Measurements from ENCODE around the gene PHAF1. TPM values are rescaled to one million over a fixed set of nuclear protein-coding genes. Genes with fewer than 3 reads are reported as not detected.

Gene PHAF1
- total RNA-seq, 2 experiments from 2014 or later = 11.3 to 14.0 TPM

- peak within 1 kb of the TSS; percentile 66 for H3K4me3 Mint-ChIP-seq
- H3K4me1 Mint-ChIP-seq (ENCODE audit: low read depth) = peaks cover 16% of the 10 kb centered on the region
- no peak within 1 kb of the TSS for H3K27ac Mint-ChIP-seq
- CTCF ChIA-PET = interaction anchor here (0.9 to 7.1 kb wide), 14 partner anchors 9 to 231 kb away, joined by 3 to 71 read pairs (median 11); partner anchors contain the start of genes FBXL8, NOL3, TMEM208 and TRADD
- peak; percentile 97 for ATAC-seq
- TF ChIP-seq CTCF (IDR thresholded peaks at IDR 0.05) = no peak
- POLR2A ChIA-PET = interaction anchor here (1.0 to 2.0 kb wide), 3 partner anchors 9 to 74 kb away, joined by 3 to 13 read pairs (median 4); partner anchors contain the start of gene PHAF1
- peak; percentile 97 for DNase-seq
- peaks cover 20% of the 10 kb centered on the region for H3K27me3 Mint-ChIP-seq
- H3K9me3 Mint-ChIP-seq = no peaks in the 10 kb centered on the region
- intact Hi-C loops (cut with micrococcal nuclease) = loop anchor here (10.0 kb wide), 1 partner anchor 209 kb away; no protein-coding TSS in a partner anchor
- H3K36me3 Mint-ChIP-seq (ENCODE audit: low read depth) = peaks cover 3% of the 10 kb centered on the region
Observed at GRCh38 chr16:67183627-67184452, 74.1 kb downstream of the PHAF1 start, which contains the start of gene MATCAP1. Gene MATCAP1 (minus strand): TSS chr16:67183963. CDS start chr16:67180610, 3,353 bp downstream.

- intact Hi-C loops (cut with micrococcal nuclease) = loop anchor here (10.0 kb wide), 1 partner anchor 210 kb away; no protein-coding TSS in a partner anchor
- CTCF ChIA-PET = interaction anchor here (0.8 to 7.1 kb wide), 32 partner anchors 9 to 244 kb away, joined by 3 to 71 read pairs (median 4); partner anchors contain the start of genes CES3, FBXL8, FHOD1 and NOL3
- Mint-ChIP-seq H3K27ac (no peak overlapping the region), H3K4me3 (peak overlapping the region; percentile 66), H3K9me3 (no peaks in the 10 kb centered on the region), H3K4me1 (ENCODE audit: low read depth) (peaks cover 10% of the 10 kb centered on the region), H3K27me3 (peaks cover 13% of the 10 kb centered on the region), H3K36me3 (ENCODE audit: low read depth) (no peaks in the 10 kb centered on the region)
- TF ChIP-seq CTCF (IDR thresholded peaks at IDR 0.05) = no peak
- POLR2A ChIA-PET = interaction anchor here (0.6 to 2.0 kb wide), 9 partner anchors 9 to 220 kb away, joined by 3 to 13 read pairs (median 4); partner anchors contain the start of genes FBXL8, PHAF1, TMEM208 and TRADD
- DNase-seq (no peak), ATAC-seq (no peak)
Observed at GRCh38 chr16:67184453-67184994, 74.8 kb downstream of the PHAF1 start.

- ATAC-seq (peak; percentile 24), DNase-seq (peak; percentile 93)
- no peaks in the 10 kb centered on the region for H3K9me3 Mint-ChIP-seq
- H3K4me1 Mint-ChIP-seq (ENCODE audit: low read depth) = peaks cover 10% of the 10 kb centered on the region
- intact Hi-C loops (cut with micrococcal nuclease) = loop anchor here (10.0 kb wide), 1 partner anchor 210 kb away; no protein-coding TSS in a partner anchor
- POLR2A ChIA-PET = interaction anchor here (0.6 to 1.5 kb wide), 8 partner anchors 10 to 220 kb away, joined by 3 to 8 read pairs (median 4); partner anchors contain the start of genes FBXL8, PHAF1, TMEM208 and TRADD
- H3K27ac Mint-ChIP-seq = no peak overlapping the region
- H3K36me3 Mint-ChIP-seq (ENCODE audit: low read depth) = no peaks in the 10 kb centered on the region
- TF ChIP-seq CTCF (IDR thresholded peaks at IDR 0.05) = peak; percentile 86
- peak overlapping the region; percentile 66 for H3K4me3 Mint-ChIP-seq
- peaks cover 12% of the 10 kb centered on the region for H3K27me3 Mint-ChIP-seq
- CTCF ChIA-PET = interaction anchor here (0.6 to 7.1 kb wide), 33 partner anchors 9 to 245 kb away, joined by 3 to 71 read pairs (median 4); partner anchors contain the start of genes CES3, FBXL8, FHOD1 and NOL3
Observed at GRCh38 chr16:67184995-67185650, 75.4 kb downstream of the PHAF1 start.

- no peaks in the 10 kb centered on the region for H3K9me3 Mint-ChIP-seq
- no peak for TF ChIP-seq CTCF (IDR thresholded peaks at IDR 0.05)
- H3K4me3 Mint-ChIP-seq = no peak overlapping the region
- no peak overlapping the region for H3K27ac Mint-ChIP-seq
- ATAC-seq (no peak), DNase-seq (no peak)
- intact Hi-C loops (cut with micrococcal nuclease) = loop anchor here (10.0 kb wide), 1 partner anchor 211 kb away; no protein-coding TSS in a partner anchor
- H3K27me3 Mint-ChIP-seq = peaks cover 12% of the 10 kb centered on the region
- H3K36me3 Mint-ChIP-seq (ENCODE audit: low read depth) = no peaks in the 10 kb centered on the region
- ChIA-PET POLR2A (interaction anchor here (1.1 to 1.5 kb wide), 6 partner anchors 10 to 221 kb away, joined by 3 to 8 read pairs (median 5); partner anchors contain the start of genes FBXL8, PHAF1, TMEM208 and TRADD), CTCF (interaction anchor here (0.6 to 7.1 kb wide), 29 partner anchors 8 to 245 kb away, joined by 3 to 71 read pairs (median 5); partner anchors contain the start of genes CES3, FBXL8, FHOD1 and NOL3)
- peaks cover 10% of the 10 kb centered on the region for H3K4me1 Mint-ChIP-seq (ENCODE audit: low read depth)
Observed at GRCh38 chr16:67185651-67186134, 76.0 kb downstream of the PHAF1 start.
